ENCODE measurements around the gene LMAN2. TPM values are rescaled to one million over a fixed set of nuclear protein-coding genes. Genes with fewer than 3 reads are reported as not detected.

Gene LMAN2
- total and polyA plus RNA-seq, 7 experiments from 2014 or later: 71.8 to 202 (median 102) TPM

DNA sequence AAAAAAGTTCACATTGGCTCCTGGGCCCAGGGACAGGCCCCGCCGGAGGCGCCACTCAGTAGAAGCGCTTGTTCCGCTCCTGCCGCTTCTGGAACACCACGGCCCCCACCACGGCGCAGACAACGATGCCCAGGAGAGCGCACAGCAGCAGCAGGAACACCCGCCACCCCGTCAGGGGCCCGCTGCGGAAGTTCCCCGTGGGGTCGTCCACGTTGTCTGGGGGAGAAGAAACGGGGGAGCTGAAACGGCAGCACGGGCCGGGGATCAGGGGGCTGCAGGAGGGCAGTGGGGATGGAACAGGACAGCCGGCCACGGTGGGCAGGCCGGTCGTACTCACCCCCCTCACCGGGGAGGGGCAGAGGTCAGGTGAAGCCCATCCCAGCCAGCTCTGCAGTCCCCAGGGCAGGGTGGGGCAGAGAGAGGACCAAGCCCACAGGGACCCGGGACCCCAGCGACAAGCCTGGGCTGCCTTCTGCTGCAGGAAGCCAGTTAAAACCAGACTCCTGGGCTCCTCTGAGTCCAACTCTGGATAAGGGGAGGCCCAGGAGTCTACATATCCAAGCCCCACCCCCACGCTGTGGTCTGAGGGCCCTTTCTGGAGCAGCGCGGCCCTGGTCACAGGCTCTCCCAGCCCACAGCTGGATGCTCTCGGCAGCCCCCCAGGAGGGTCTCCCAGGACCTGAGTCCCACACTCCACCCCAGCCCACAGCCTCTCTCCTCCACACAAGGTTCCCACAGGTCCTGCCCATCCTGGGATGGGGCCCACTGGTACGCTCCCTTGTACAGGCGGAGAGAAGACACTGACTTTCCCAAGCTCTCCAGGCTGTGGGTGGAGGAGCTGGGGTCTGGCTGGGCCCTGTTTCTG lies 19.2 kb downstream of the LMAN2 start:
- Histone ChIP-seq H3K27ac (ENCODE audit: low read depth, low read length) (no peak overlapping the region), H3K4me3 (ENCODE audit: low read length) (no peak overlapping the region), H3K36me3 (ENCODE audit: control insufficient read depth in 2 of 3, insufficient read depth in 3 of 3, low read length in 3 of 3) (peaks cover 0 to 81% (median 40%) of the 10 kb centered on the region in 3 experiments), H3K4me1 (ENCODE audit: control insufficient read depth in 2 of 2, insufficient read depth in 2 of 2, low read length in 2 of 2) (no peaks in the 10 kb centered on the region), H3K27me3 (ENCODE audit: control insufficient read depth in 2 of 2, insufficient read depth in 2 of 2, low read length in 2 of 2) (no peaks in the 10 kb centered on the region), H3K9me3 (ENCODE audit: control insufficient read depth in 2 of 3, low read length in 3 of 3) (no peaks in the 10 kb centered on the region)
- Mint-ChIP-seq H3K27ac (no peak overlapping the region), H3K36me3 (peaks cover 16 to 48% (median 18%) of the 10 kb centered on the region in 5 donors), H3K4me1 (peaks cover 0 to 26% (median 7%) of the 10 kb centered on the region in 7 donors), H3K27me3 (no peaks in the 10 kb centered on the region), H3K4me3 (no peak overlapping the region), H3K9me3 (no peaks in the 10 kb centered on the region)
- ChIA-PET POLR2A (interaction anchor here (1.8 kb wide), 1 partner anchor 12 kb away, joined by 4 read pairs; no protein-coding TSS in a partner anchor), CTCF (interaction anchor here (0.6 kb wide), 1 partner anchor 123 kb away, joined by 3 read pairs; no protein-coding TSS in a partner anchor)
- intact Hi-C loops (cut with micrococcal nuclease): no loop called here
- ATAC-seq (no peak), DNase-seq (no peak)

- ChIA-PET POLR2A (interaction anchor here (0.7 to 1.8 kb wide), 2 partner anchors 13 to 36 kb away, joined by 3 to 4 read pairs; no protein-coding TSS in a partner anchor), CTCF (no interaction called here)
- no peaks in the 10 kb centered on the region for H3K27me3 ChIP-seq (ENCODE audit: control insufficient read depth in 2 of 2, insufficient read depth in 2 of 2, low read length in 2 of 2)
- H3K4me3 Mint-ChIP-seq: no peak overlapping the region
- H3K9me3 ChIP-seq (ENCODE audit: control insufficient read depth in 2 of 3, low read length in 3 of 3): no peaks in the 10 kb centered on the region
- no peaks in the 10 kb centered on the region for H3K9me3 Mint-ChIP-seq
- ATAC-seq (peak; percentile 30), DNase-seq (no peak)
- intact Hi-C loops (cut with micrococcal nuclease): no loop called here
- H3K36me3 ChIP-seq (ENCODE audit: control insufficient read depth in 2 of 3, insufficient read depth in 3 of 3, low read length in 3 of 3): peaks cover 0 to 70% (median 33%) of the 10 kb centered on the region in 3 experiments
- peaks cover 14 to 43% (median 16%) of the 10 kb centered on the region in 5 donors for H3K36me3 Mint-ChIP-seq
- H3K4me1 ChIP-seq (ENCODE audit: control insufficient read depth in 2 of 2, insufficient read depth in 2 of 2, low read length in 2 of 2): no peaks in the 10 kb centered on the region
- H3K27ac Mint-ChIP-seq: peak overlapping the region in 5 of 9 donors; percentile 26 to 52 (median 39)
- H3K4me3 ChIP-seq (ENCODE audit: low read length): no peak overlapping the region
- H3K27me3 Mint-ChIP-seq: no peaks in the 10 kb centered on the region
- no peak overlapping the region for H3K27ac ChIP-seq (ENCODE audit: low read depth, low read length)
- peaks cover 0 to 30% (median 8%) of the 10 kb centered on the region in 7 donors for H3K4me1 Mint-ChIP-seq
These were observed 20.3 kb downstream of the LMAN2 start for GRCh38 chr5:177330991-177331842.

DNA sequence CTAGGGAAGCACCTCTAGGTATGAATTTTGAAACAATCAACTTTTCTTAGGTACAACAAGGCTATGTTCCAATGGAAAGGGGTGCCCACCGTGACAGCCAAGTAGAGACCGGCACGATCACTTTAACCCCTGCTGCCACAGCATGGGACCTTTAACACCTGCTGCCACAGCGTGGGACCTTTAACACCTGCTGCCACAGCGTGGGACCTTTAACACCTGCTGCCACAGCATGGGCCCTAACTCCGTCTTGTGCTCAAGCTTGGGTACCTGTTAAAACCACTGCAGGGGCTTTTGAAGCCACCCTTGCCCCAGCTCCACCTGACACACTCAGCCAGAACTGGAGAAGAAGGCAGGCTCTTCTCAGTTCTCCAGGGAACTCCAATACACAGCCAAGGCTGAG lies 21.6 kb downstream of the LMAN2 start:
- Mint-ChIP-seq H3K36me3 (peaks cover 9 to 35% (median 16%) of the 10 kb centered on the region in 5 donors), H3K27me3 (no peaks in the 10 kb centered on the region), H3K4me1 (peaks cover 0 to 32% (median 8%) of the 10 kb centered on the region in 7 donors), H3K4me3 (no peak overlapping the region), H3K27ac (peak overlapping the region in 2 of 9 donors; percentile 48 to 74), H3K9me3 (no peaks in the 10 kb centered on the region)
- ATAC-seq (no peak), DNase-seq (no peak)
- ChIA-PET CTCF (no interaction called here), POLR2A (no interaction called here)
- intact Hi-C loops (cut with micrococcal nuclease): no loop called here
- Histone ChIP-seq H3K4me1 (ENCODE audit: control insufficient read depth in 2 of 2, insufficient read depth in 2 of 2, low read length in 2 of 2) (no peaks in the 10 kb centered on the region), H3K36me3 (ENCODE audit: control insufficient read depth in 2 of 3, insufficient read depth in 3 of 3, low read length in 3 of 3) (peaks cover 0 to 57% (median 21%) of the 10 kb centered on the region in 3 experiments), H3K27me3 (ENCODE audit: control insufficient read depth in 2 of 2, insufficient read depth in 2 of 2, low read length in 2 of 2) (no peaks in the 10 kb centered on the region), H3K9me3 (ENCODE audit: control insufficient read depth in 2 of 3, low read length in 3 of 3) (no peaks in the 10 kb centered on the region), H3K27ac (ENCODE audit: low read depth, low read length) (no peak overlapping the region), H3K4me3 (ENCODE audit: low read length) (no peak overlapping the region)

- POLR2A ChIA-PET: no interaction called here
- no peak overlapping the region for H3K27ac Mint-ChIP-seq
- H3K27me3 Mint-ChIP-seq: no peaks in the 10 kb centered on the region
- no peaks in the 10 kb centered on the region for H3K27me3 ChIP-seq (ENCODE audit: control insufficient read depth in 2 of 2, insufficient read depth in 2 of 2, low read length in 2 of 2)
- ATAC-seq (no peak), DNase-seq (no peak)
- H3K36me3 ChIP-seq (ENCODE audit: control insufficient read depth in 2 of 3, insufficient read depth in 3 of 3, low read length in 3 of 3): peaks cover 0 to 48% (median 12%) of the 10 kb centered on the region in 3 experiments
- no peak overlapping the region for H3K27ac ChIP-seq (ENCODE audit: low read depth, low read length)
- intact Hi-C loops (cut with micrococcal nuclease): no loop called here
- peaks cover 7 to 27% (median 13%) of the 10 kb centered on the region in 5 donors for H3K36me3 Mint-ChIP-seq
- H3K9me3 Mint-ChIP-seq: no peaks in the 10 kb centered on the region
- H3K9me3 ChIP-seq (ENCODE audit: control insufficient read depth in 2 of 3, low read length in 3 of 3): no peaks in the 10 kb centered on the region
- no peaks in the 10 kb centered on the region for H3K4me1 ChIP-seq (ENCODE audit: control insufficient read depth in 2 of 2, insufficient read depth in 2 of 2, low read length in 2 of 2)
- H3K4me3 Mint-ChIP-seq: no peak overlapping the region
- peaks cover 0 to 35% (median 8%) of the 10 kb centered on the region in 7 donors for H3K4me1 Mint-ChIP-seq
- CTCF ChIA-PET: interaction anchor here (0.8 kb wide), 1 partner anchor 870 kb away, joined by 3 read pairs; no protein-coding TSS in a partner anchor
- H3K4me3 ChIP-seq (ENCODE audit: low read length): no peak overlapping the region
These were observed 22.8 kb downstream of the LMAN2 start for GRCh38 chr5:177328545-177329231.

DNA sequence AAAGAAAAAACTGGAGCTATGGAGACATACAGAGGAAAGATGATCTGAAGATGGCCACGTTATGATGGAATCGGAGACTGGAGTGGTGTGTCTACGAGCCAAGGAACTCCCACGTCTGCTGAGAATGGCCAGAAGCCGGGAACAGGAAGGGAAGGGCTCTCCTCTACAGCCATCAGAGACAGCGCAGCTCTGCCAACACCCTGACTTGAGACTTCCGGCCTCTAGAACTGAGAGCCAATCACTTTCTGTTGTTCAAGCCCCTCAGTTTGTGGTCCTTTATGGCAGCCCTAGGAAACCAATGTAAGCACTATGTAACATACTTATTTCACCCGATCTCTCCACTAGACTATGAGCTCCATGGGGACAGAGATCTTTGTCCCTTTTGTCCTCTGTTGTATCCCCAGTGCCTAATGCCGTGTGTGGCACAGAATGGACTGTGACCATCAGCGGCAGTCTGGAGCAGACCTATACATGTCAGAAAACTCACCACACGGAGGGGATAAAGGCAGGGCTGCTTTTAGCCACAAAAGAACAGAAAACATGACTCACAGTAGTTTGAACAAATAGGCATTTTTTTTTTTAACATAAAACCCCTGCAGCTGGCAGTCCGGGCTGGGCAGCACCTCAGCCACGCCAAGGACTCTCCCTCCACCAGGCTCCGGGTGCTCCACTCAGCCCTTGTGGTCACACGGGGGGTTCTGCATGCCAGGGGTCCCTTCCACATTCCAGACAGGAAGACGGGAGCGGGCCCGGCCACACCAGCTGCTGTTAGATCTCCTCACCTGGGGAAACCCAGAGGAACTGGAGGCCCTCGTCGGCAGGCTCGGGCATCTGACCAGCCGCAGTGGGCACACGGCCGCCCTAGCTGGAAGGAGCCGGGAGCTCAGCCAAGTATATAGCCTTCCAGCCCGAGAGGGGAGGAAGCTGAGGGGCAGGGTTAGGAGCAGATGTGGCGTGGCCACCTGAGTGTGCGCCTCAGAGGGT lies 23.6 kb downstream of the LMAN2 start:
- H3K9me3 ChIP-seq (ENCODE audit: control insufficient read depth in 2 of 3, low read length in 3 of 3): no peaks in the 10 kb centered on the region
- no peaks in the 10 kb centered on the region for H3K4me1 ChIP-seq (ENCODE audit: control insufficient read depth in 2 of 2, insufficient read depth in 2 of 2, low read length in 2 of 2)
- H3K4me3 ChIP-seq (ENCODE audit: low read length): no peak overlapping the region
- H3K4me1 Mint-ChIP-seq: peaks cover 0 to 38% (median 8%) of the 10 kb centered on the region in 7 donors
- no peak overlapping the region for H3K27ac ChIP-seq (ENCODE audit: low read depth, low read length)
- peaks cover 0 to 40% (median 5%) of the 10 kb centered on the region in 3 experiments for H3K36me3 ChIP-seq (ENCODE audit: control insufficient read depth in 2 of 3, insufficient read depth in 3 of 3, low read length in 3 of 3)
- POLR2A ChIA-PET: interaction anchor here (0.6 to 1.3 kb wide), 3 partner anchors 23 to 192 kb away, joined by 3 read pairs; no protein-coding TSS in a partner anchor
- no peak for DNase-seq
- H3K9me3 Mint-ChIP-seq: no peaks in the 10 kb centered on the region
- H3K36me3 Mint-ChIP-seq: peaks cover 4 to 22% (median 9%) of the 10 kb centered on the region in 5 donors
- intact Hi-C loops (cut with micrococcal nuclease): no loop called here
- no peaks in the 10 kb centered on the region for H3K27me3 Mint-ChIP-seq
- H3K27ac Mint-ChIP-seq: peak overlapping the region in 8 of 9 donors; percentile 5 to 83 (median 50)
- H3K27me3 ChIP-seq (ENCODE audit: control insufficient read depth in 2 of 2, insufficient read depth in 2 of 2, low read length in 2 of 2): no peaks in the 10 kb centered on the region
- CTCF ChIA-PET: interaction anchor here (0.8 to 1.4 kb wide), 3 partner anchors 15 to 869 kb away, joined by 3 to 4 read pairs (median 3); no protein-coding TSS in a partner anchor
- ATAC-seq: peak; percentile 75
- peak overlapping the region in 8 of 10 donors; percentile 3 to 64 (median 32) for H3K4me3 Mint-ChIP-seq
